Activated T-helper 1 cell treated with Interleukin-2 at 50 U/mL for 16 hours (primary cell): ENCODE measurements around the gene WIZ.
A peak's percentile ranks its signal among the peaks of the same experiment; 100 is the strongest.

Experiments used
- DNase-seq: peaks from one replicate; pipeline ENCODE4 v3.0.0-alpha.2; 2020; ENCODE audit warnings: low read depth

Gene WIZ

GRCh38 chr19:15464394-15465385 lies 14.9 kb upstream of the WIZ start, which contains the start of gene RASAL3:
RASAL3 (minus strand) TSS chr19:15464544; CDS start chr19:15464358, 186 bp downstream.
- peak; percentile 60 for DNase-seq

GRCh38 chr19:15463861-15464371 lies 14.2 kb upstream of the WIZ start:
- DNase-seq, result peak; percentile 73

GRCh38 chr19:15461694-15462093 lies 11.9 kb upstream of the WIZ start:
- no peak for DNase-seq

- no peak for DNase-seq
Measured at GRCh38 chr19:15457701-15458484, 8.1 kb upstream of the WIZ start.

- DNase-seq, result no peak
Measured at GRCh38 chr19:15456871-15457700, 7.3 kb upstream of the WIZ start.

GRCh38 chr19:15456441-15456840 lies 6.7 kb upstream of the WIZ start:
- DNase-seq, result no peak

GRCh38 chr19:15455996-15456395 lies 6.2 kb upstream of the WIZ start:
- DNase-seq, result no peak

GRCh38 chr19:15453906-15454860 lies 4.4 kb upstream of the WIZ start:
- no peak for DNase-seq

- DNase-seq, result no peak
Measured at GRCh38 chr19:15453091-15453578, 3.4 kb upstream of the WIZ start.

GRCh38 chr19:15452111-15453047 lies 2.6 kb upstream of the WIZ start:
- no peak for DNase-seq

GRCh38 chr19:15450528-15450890 lies 753 bp upstream of the WIZ start:
- DNase-seq, result no peak

GRCh38 chr19:15448778-15449619 lies 757 bp downstream of the WIZ start:
- no peak for DNase-seq

GRCh38 chr19:15448044-15448777 lies 1.5 kb downstream of the WIZ start:
- no peak for DNase-seq

- no peak for DNase-seq
Measured at GRCh38 chr19:15447057-15447456, 2.7 kb downstream of the WIZ start.

- no peak for DNase-seq
Measured at GRCh38 chr19:15445807-15446376, 3.9 kb downstream of the WIZ start.

GRCh38 chr19:15445227-15445605 lies 4.5 kb downstream of the WIZ start:
- DNase-seq, result no peak

GRCh38 chr19:15444505-15445226 lies 5.1 kb downstream of the WIZ start:
- no peak for DNase-seq
